PFSK-1 (cell line): ENCODE data around the gene PPP1R1A.

Experiments
- FOXP2 ChIP-seq: optimal IDR thresholded peaks from 2 replicates; pipeline ENCODE3; 2011; ENCODE audit warnings: borderline replicate concordance, control low read depth, inconsistent platforms; ENCODE audit not compliant: insufficient read depth; ENCODE audit errors: extremely low read length, extremely low read depth
- POLR2AphosphoS5 ChIP-seq: IDR thresholded peaks from 2 replicates; pipeline ENCODE4 v1.6.1; 2012; ENCODE audit warnings: low read depth, mild to moderate bottlenecking, control low read depth, low read length, moderate library complexity
- SIN3A ChIP-seq: IDR thresholded peaks from 2 replicates; pipeline ENCODE4 v1.6.1; 2012; ENCODE audit warnings: mild to moderate bottlenecking, low read length, moderate library complexity, borderline replicate concordance; ENCODE audit not compliant: insufficient read depth
- TAF1 ChIP-seq: IDR thresholded peaks from 2 replicates; pipeline ENCODE4 v1.6.1; 2012; ENCODE audit warnings: low read length, control low read depth, borderline replicate concordance; ENCODE audit not compliant: insufficient read depth
- TF ChIP-seq, protein P1 (sequence below), 2 experiments: IDR thresholded peaks; 2 replicates each; pipeline versions ENCODE4 v1.6.1 to v1.8.0; 2011 to 2012; ENCODE audit warnings: low read depth in 2 of 2, low read length in 2 of 2, control low read depth in 1 of 2, inconsistent platforms in 1 of 2, mild to moderate bottlenecking in 1 of 2, moderate library complexity in 1 of 2; ENCODE audit not compliant: insufficient read depth in 1 of 2

PPP1R1A gene

DNA sequence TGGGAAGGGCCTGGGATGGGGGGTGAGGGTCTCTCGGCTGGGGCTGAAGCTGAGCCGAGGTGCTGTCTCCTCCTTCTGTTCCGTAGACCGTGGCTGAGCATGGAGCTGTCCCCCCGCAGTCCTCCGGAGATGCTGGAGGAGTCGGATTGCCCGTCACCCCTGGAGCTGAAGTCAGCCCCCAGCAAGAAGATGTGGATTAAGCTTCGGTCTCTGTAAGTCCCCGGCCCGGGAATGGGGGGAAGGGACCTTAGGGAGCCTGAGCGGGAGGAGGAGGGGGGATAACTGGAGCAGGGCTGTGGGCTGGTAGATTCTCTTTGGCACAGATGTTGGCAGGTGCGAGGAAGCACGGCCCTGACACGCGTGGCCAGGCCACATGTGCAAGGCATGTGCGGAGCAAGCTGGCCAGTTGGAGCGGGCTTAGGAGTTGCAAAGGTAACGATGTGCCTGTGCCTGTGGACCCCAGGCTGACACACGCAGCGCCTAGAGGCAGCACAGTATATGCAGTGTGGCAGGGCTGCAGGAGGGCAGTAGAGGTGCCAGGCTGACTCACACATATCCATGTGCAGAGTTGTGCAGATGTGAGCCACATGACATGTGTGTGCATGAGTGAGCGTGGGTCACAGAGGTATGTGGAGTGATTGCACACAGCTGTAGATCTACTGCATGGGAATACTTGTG is 38.5 kb downstream of the PPP1R1A start:
- TF ChIP-seq FOXP2 (no peak), SIN3A (no peak), POLR2AphosphoS5 (no peak), TAF1 (no peak)
- TF ChIP-seq, protein P1, sequence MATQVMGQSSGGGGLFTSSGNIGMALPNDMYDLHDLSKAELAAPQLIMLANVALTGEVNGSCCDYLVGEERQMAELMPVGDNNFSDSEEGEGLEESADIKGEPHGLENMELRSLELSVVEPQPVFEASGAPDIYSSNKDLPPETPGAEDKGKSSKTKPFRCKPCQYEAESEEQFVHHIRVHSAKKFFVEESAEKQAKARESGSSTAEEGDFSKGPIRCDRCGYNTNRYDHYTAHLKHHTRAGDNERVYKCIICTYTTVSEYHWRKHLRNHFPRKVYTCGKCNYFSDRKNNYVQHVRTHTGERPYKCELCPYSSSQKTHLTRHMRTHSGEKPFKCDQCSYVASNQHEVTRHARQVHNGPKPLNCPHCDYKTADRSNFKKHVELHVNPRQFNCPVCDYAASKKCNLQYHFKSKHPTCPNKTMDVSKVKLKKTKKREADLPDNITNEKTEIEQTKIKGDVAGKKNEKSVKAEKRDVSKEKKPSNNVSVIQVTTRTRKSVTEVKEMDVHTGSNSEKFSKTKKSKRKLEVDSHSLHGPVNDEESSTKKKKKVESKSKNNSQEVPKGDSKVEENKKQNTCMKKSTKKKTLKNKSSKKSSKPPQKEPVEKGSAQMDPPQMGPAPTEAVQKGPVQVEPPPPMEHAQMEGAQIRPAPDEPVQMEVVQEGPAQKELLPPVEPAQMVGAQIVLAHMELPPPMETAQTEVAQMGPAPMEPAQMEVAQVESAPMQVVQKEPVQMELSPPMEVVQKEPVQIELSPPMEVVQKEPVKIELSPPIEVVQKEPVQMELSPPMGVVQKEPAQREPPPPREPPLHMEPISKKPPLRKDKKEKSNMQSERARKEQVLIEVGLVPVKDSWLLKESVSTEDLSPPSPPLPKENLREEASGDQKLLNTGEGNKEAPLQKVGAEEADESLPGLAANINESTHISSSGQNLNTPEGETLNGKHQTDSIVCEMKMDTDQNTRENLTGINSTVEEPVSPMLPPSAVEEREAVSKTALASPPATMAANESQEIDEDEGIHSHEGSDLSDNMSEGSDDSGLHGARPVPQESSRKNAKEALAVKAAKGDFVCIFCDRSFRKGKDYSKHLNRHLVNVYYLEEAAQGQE (IDR thresholded peaks at IDR 0.05; ENCODE audit: insufficient read depth in 1 of 2, low read depth in 2 of 2, low read length in 2 of 2): no peak

DNA sequence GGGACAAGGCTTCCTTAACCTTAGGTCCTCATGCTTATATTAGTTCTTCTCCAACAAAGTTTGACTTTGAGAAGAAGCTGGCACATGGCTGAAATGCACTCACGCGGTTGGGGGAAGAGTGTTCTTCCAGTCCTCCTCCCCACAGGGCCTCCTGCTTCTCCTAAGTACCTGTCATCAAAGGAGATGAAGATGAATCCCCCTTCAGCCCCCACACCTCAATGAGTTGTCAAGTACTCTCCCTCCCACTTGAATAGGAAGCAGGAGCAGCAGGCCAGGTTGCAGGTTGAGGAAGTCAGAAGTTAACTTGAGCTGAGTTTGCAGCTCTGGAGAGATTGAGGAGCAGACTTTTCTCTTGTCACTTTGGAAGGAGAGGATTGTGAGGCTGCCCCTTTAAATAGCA is 41.9 kb downstream of the PPP1R1A start:
- TF ChIP-seq SIN3A (no peak), POLR2AphosphoS5 (no peak), FOXP2 (no peak), TAF1 (no peak)
- TF ChIP-seq, protein P1 (IDR thresholded peaks at IDR 0.05; ENCODE audit: insufficient read depth in 1 of 2, low read depth in 2 of 2, low read length in 2 of 2): no peak

DNA sequence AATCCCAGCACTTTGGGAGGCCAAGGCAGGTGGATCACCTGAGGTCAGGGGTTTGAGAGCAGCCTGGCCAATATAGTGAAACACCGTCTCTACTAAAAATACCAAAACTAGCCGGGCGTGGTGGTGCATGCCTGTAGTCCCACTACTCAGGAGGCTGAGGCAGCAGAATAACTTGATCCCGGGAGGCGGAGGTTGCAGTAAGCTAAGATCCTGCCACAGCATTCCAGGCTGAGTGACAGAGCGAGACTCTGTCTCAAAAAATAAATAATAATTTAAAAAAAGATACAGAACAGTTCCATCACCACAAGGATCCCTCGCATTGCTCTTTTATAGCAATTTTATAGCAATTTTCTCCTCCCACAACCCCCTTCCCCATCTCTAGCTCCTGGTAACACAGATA is 43.7 kb downstream of the PPP1R1A start:
- TF ChIP-seq SIN3A (no peak), POLR2AphosphoS5 (no peak)

DNA sequence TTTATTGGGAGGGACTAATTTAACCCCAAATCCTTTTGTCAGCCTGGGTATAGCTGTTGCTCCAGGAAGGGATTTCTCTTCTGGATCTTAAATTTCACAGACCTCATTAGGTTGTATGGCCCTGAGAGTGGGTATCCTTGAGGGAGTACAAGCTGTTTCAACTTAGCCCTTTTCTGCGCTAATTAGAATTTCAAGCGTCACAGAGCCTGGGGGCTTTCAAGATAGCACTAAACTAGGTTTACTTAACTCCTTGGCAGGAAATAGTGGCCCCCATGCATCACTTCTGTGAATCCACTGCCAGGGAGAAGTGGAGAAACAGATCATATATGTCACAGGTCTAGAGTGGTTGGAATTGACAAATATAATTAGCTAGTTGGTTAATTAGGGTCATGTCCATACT is 44.9 kb downstream of the PPP1R1A start:
- no peak for TF ChIP-seq POLR2AphosphoS5
- TF ChIP-seq SIN3A: no peak
- no peak for TF ChIP-seq FOXP2
- TF ChIP-seq, protein P1 (IDR thresholded peaks at IDR 0.05; ENCODE audit: insufficient read depth in 1 of 2, low read depth in 2 of 2, low read length in 2 of 2): no peak
- TF ChIP-seq TAF1: no peak

DNA sequence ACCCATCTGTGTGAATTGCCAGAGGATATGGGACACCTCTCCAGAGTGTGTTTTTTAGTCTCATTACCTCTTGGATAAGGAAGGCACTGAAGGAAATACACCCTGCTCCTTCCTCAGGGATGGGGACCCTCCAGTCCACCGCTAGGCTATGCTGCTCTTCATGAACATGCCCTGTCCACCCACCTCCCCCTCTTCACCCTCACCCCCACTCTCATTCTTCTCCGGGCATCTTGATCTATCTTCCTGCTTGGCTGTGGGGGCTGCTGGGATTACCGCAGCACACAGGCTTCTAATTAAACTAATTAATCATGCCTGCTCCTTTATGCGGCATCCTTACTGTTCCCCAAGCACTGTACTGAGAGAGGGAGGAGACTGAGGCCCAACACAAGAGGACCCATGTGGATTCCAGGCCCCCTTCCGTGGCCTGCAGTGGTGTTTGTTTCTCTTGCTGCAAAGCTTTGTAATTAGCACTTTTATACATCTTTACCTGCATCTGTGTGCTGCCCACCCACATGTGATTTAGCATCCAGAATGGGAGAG is 46.6 kb downstream of the PPP1R1A start:
- no peak for TF ChIP-seq FOXP2

DNA sequence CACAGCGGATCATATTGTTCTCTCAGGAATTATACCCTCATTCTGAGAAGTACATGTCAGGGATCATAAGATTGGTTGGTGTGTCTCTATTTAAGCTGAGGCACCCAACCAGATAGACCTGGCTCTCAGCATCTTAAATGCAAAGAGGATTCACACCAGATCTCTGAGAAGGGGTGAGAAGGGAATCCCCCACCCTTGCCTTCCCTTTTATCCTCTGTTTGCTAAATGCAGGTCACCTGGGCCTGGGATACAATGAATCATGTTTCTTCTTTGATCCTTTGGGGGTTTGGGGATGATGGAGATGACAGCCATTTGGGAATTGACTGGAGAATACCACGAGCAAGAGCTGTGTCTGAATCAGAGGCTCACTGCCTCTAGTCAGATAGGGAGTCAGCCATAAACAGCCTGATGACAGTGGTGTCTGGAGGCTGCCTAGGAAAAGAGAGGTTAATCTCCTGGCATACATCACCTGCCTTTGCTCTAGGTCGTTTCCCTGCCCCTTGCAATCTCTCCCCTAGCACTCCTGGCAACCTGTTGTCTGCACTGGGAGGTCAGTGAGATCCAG is 50.2 kb downstream of the PPP1R1A start:
- no peak for TF ChIP-seq POLR2AphosphoS5
- no peak for TF ChIP-seq SIN3A
- TF ChIP-seq TAF1: no peak
- TF ChIP-seq, protein P1 (IDR thresholded peaks at IDR 0.05; ENCODE audit: insufficient read depth in 1 of 2, low read depth in 2 of 2, low read length in 2 of 2): no peak
- no peak for TF ChIP-seq FOXP2
